K562 (cell line): ENCODE measurements around the gene KSR2. TPM values are rescaled to one million over a fixed set of nuclear protein-coding genes. Genes with fewer than 3 reads are reported as not detected.

Source experiments
- ATAC-seq: fragments of 200-7000 bp; cut with Tn5 transposase; 3 replicates; pipeline ENCODE4 v1.9.1; 2020; ENCODE audit warnings: moderate library complexity
- BruUV-seq: library from RNA; stranded (reverse); fragments of 400-500 nt; replicated peaks from 2 replicates; lab custom pipeline; 2021; lab: Mats Ljungman, UMichigan
- CTCF ChIA-PET: fragments of 300-600 bp; formaldehyde crosslinking; extraction: SDS; loops from one replicate; lab custom pipeline; 2021; ENCODE audit warnings: low intra/inter-chr PET ratio; lab: Yijun Ruan, JAX
- POLR2A ChIA-PET: fragments of 300-600, 350-650 bp; sonication (Branson Sonifier 250); formaldehyde crosslinking; extraction: SDS; loops from one replicate; lab custom pipeline; 2021; ENCODE audit warnings: antibody characterized with exemption, inconsistent platforms; lab: Yijun Ruan, JAX
- DNase-seq, 4 experiments: peaks; one replicate each; pipeline versions ENCODE4 v3.0.0 to v3.0.0-alpha.2; 2011 to 2018; ENCODE audit warnings: low spot score in 3 of 4, mixed read lengths in 3 of 4; ENCODE audit errors: extremely low read depth in 1 of 4
- FAIRE-seq: peaks from 2 replicates; lab custom pipeline; 2011; peaks lifted over from hg19 to GRCh38; lab: Jason Lieb, UNC
- H2AFZ ChIP-seq: 2 replicates; pipeline ENCODE4 v1.6.0; 2011; ENCODE audit warnings: low read depth, low read length, control low read depth, inconsistent platforms
- H3K27ac ChIP-seq: fragments of 200-600 bp; 3 replicates; pipeline ENCODE4 v1.8.0; 2011; ENCODE audit warnings: low read depth, mild to moderate bottlenecking, control low read depth, inconsistent platforms, low read length, moderate library complexity, mixed read lengths; ENCODE audit errors: extremely low read depth
- H3K27me3 ChIP-seq, 2 experiments: fragments of 300-600 bp in 1 of 2; 2 replicates in 1 of 2; 3 replicates in 1 of 2; pipeline versions ENCODE4 v1.6.0 to v1.8.0; 2011; ENCODE audit warnings: inconsistent platforms in 2 of 2, low read length in 2 of 2, mild to moderate bottlenecking in 1 of 2, mixed read lengths in 1 of 2, moderate library complexity in 1 of 2; ENCODE audit not compliant: control insufficient read depth in 2 of 2, insufficient read depth in 2 of 2
- H3K36me3 ChIP-seq: fragments of 300-600 bp; 3 replicates; pipeline ENCODE4 v1.8.0; 2011; ENCODE audit warnings: mild to moderate bottlenecking, low read length, inconsistent platforms; ENCODE audit not compliant: control insufficient read depth, insufficient read depth
- H3K4me1 ChIP-seq, 2 experiments: fragments of 200-600 bp in 1 of 2; replicated peaks in 1 of 2; 2 replicates in 1 of 2; 3 replicates in 1 of 2; pipeline versions ENCODE4 v1.5.1 to v1.8.0; 2011; ENCODE audit warnings: inconsistent platforms in 2 of 2, low read length in 2 of 2, mild to moderate bottlenecking in 1 of 2, mixed read lengths in 1 of 2, moderate library complexity in 1 of 2; ENCODE audit not compliant: control insufficient read depth in 2 of 2, insufficient read depth in 2 of 2
- H3K4me2 ChIP-seq: 2 replicates; pipeline ENCODE4 v1.6.1; 2011; ENCODE audit warnings: low read length, control low read depth, inconsistent platforms, mixed read lengths; ENCODE audit not compliant: insufficient read depth
- H3K4me3 ChIP-seq: fragments of 200-600 bp; sonication (generic), shearing (Covaris generic); 2 replicates; pipeline ENCODE4 v1.5.1; 2016; ENCODE audit warnings: control low read depth, inconsistent platforms
- H3K79me2 ChIP-seq: fragments of 200-600 bp; 3 replicates; pipeline ENCODE4 v1.8.0; 2011; ENCODE audit warnings: low read length, inconsistent platforms; ENCODE audit not compliant: control insufficient read depth, insufficient read depth
- H3K9ac ChIP-seq, 2 experiments: 2 replicates each; pipeline versions ENCODE4 v1.6.0 to v1.6.1; 2011; ENCODE audit warnings: low read depth in 2 of 2, low read length in 2 of 2, control low read depth in 1 of 2, inconsistent platforms in 1 of 2, mild to moderate bottlenecking in 1 of 2, mixed read lengths in 1 of 2; ENCODE audit not compliant: insufficient read depth in 1 of 2
- H3K9me1 ChIP-seq: one replicate; pipeline ENCODE4 v1.6.0; 2011; ENCODE audit warnings: inconsistent platforms, mild to moderate bottlenecking, low read length, moderate library complexity; ENCODE audit not compliant: control insufficient read depth, insufficient read depth
- H3K9me3 ChIP-seq: replicated peaks from 2 replicates; pipeline ENCODE4 v1.5.1; 2011; ENCODE audit warnings: low read depth, low read length, inconsistent platforms; ENCODE audit not compliant: control insufficient read depth, insufficient read depth
- H4K20me1 ChIP-seq: replicated peaks from 2 replicates; pipeline ENCODE4 v1.6.1; 2011; ENCODE audit warnings: low read length, inconsistent platforms, mixed read lengths; ENCODE audit not compliant: control insufficient read depth, insufficient read depth
- ELF2 ChIP-seq: fragments of 250-450 bp; sonication (Bioruptor Pico); IDR thresholded peaks from 2 replicates; pipeline ENCODE4 v1.5.0; 2021; ENCODE audit warnings: mild to moderate bottlenecking
- KAT2B ChIP-seq: IDR thresholded peaks from one replicate; pipeline ENCODE4 v1.6.1; 2012; ENCODE audit warnings: low read depth, mild to moderate bottlenecking, control low read depth, inconsistent platforms, low read length, moderate library complexity
- KDM4B ChIP-seq, 2 experiments: fragments of 450-650 bp in 1 of 2; sonication (generic) in 1 of 2; IDR thresholded peaks; 2 replicates each; pipeline ENCODE4 v1.6.1; 2016 to 2017; ENCODE audit warnings: borderline replicate concordance in 2 of 2, antibody characterized with exemption in 1 of 2, low read depth in 1 of 2, mild to moderate bottlenecking in 1 of 2
- RCOR1 ChIP-seq, 2 experiments: IDR thresholded peaks; 2 replicates each; pipeline ENCODE4 v1.6.1; 2012; ENCODE audit warnings: low read depth in 2 of 2, low read length in 2 of 2, borderline replicate concordance in 1 of 2, improper control_type of control experiment in 1 of 2
- RFX1 ChIP-seq: fragments of 450-650 bp; IDR thresholded peaks from 2 replicates; pipeline ENCODE4 v1.6.1; 2016; ENCODE audit warnings: mild to moderate bottlenecking, moderate library complexity
- THRA ChIP-seq: fragments of 450-650 bp; IDR thresholded peaks from 2 replicates; pipeline ENCODE4 v1.6.1; 2017; ENCODE audit warnings: mild to moderate bottlenecking, moderate library complexity
- ZBTB12 ChIP-seq: fragments of 250-450 bp; sonication (Bioruptor Pico); IDR thresholded peaks from 2 replicates; pipeline ENCODE4 v1.4.0; 2020
- ZKSCAN3 ChIP-seq: fragments of 250-450 bp; sonication (Bioruptor Pico); IDR thresholded peaks from 2 replicates; pipeline ENCODE4 v1.4.0; 2020
- ZNF124 ChIP-seq: sonication (generic); formaldehyde crosslinking; IDR thresholded peaks from 2 replicates; pipeline ENCODE4 v1.8.1; 2022; ENCODE audit warnings: missing genetic modification reagents
- WGBS: fragments of 100-300 bp; shearing (Covaris generic); methylation state at CpG from one replicate; pipeline ENCODE4 v1.1.6; 2016; ENCODE audit warnings: low coverage, mixed read lengths; ENCODE audit not compliant: insufficient coverage; ENCODE audit errors: missing lambda C conversion rate; 5-methylcytosine and 5-hydroxymethylcytosine counted together
- in situ Hi-C: fragments of 300-500 bp; cut with MboI; formaldehyde crosslinking; loops from 4 replicates; pipeline ENCODE4 v1.15.0; 2018; ENCODE audit warnings: inconsistent platforms, mixed read lengths
- intact Hi-C: fragments of 100-400 bp; cut with micrococcal nuclease; formaldehyde crosslinking; loops from 2 replicates; pipeline ENCODE4 v1.14.2; 2022
- polyA plus RNA-seq, 8 experiments: library from polyadenylated mRNA; depleted of rRNA in 4 of 8; stranded (reverse) in 5 of 8; unstranded in 3 of 8; fragments of >200 nt; fragmentation: Nextera tagmentation in 2 of 8; fragmentation: Illumina TruSeq in 1 of 8; extraction: Ambion mirVana in 2 of 8; extraction: Trizol in 1 of 8; gene quantifications; 2 replicates each; pipeline versions ENCODE4 v1.2.1 to v1.2.3, GENCODE V29; 2011 to 2014; ENCODE audit warnings: inconsistent platforms in 1 of 8, missing spikeins in 1 of 8
- total RNA-seq, 7 experiments: library from RNA; depleted of rRNA in 6 of 7; stranded (reverse); fragments of >200 nt in 6 of 7; fragmentation: Illumina TruSeq in 2 of 7; extraction: Trizol in 2 of 7; gene quantifications; 2 replicates each; pipeline versions ENCODE4 v1.2.1 to v1.2.3, GENCODE V29; 2011 to 2021; ENCODE audit warnings: low replicate concordance in 1 of 7
- TF ChIP-seq, protein P1 (sequence below), 2 experiments: IDR thresholded peaks; 2 replicates each; pipeline ENCODE4 v1.6.1; 2012; ENCODE audit warnings: improper control_type of control experiment in 2 of 2, low read depth in 2 of 2, low read length in 2 of 2, borderline replicate concordance in 1 of 2

Gene KSR2
- total and polyA plus RNA-seq, 9 of the 15 experiments (the other 6 are each of a cell fraction or from before 2014, with no cell fraction given) = not detected

DNA sequence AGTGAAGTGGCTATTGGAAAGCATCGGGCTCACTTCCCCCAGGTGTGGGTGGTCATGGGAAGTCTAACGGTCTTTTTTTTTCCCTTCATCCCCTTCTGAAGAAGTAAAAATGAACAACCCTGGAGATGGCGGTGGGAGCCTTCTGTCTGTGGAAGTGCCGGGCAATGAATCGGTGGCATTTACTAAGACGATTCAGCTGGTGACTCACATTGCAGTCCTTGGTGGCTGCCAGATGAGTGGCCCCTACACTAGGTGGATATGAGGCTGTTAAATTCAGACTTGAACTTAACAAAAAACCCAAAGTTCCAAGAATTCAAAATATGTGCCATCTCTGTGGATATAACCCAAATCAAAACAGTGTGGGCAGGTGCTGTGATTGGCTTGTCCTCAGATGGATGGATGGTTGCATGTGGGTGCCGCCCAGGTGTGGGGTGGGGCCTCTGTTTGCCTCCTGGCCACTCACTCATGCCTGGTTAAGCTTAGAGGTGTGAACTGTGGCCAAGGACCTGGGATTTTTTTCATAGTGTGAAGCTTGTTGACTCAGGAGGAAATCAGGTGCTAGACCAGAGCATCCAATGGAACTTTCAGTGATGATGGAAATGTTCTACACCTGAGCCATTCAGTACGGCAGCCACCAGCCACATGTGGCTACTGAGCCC is 430.6 kb downstream of the KSR2 start:
- Histone ChIP-seq H3K9me3 (no peaks in the 10 kb centered on the region), H3K4me3 (no peak overlapping the region), H3K9ac (no peak overlapping the region), H3K4me1 (no peaks in the 10 kb centered on the region), H2AFZ (no peak overlapping the region), H3K27ac (no peak overlapping the region), H3K27me3 (peaks cover 0 to 4% of the 10 kb centered on the region in 2 experiments; a peak in 1 of 5 replicates), H3K79me2 (no peaks in the 10 kb centered on the region), H4K20me1 (no peaks in the 10 kb centered on the region), H3K9me1 (no peaks in the 10 kb centered on the region), H3K36me3 (no peaks in the 10 kb centered on the region), H3K4me2 (no peak overlapping the region)
- TF ChIP-seq ZKSCAN3 (CRISPR knock-in tag) = no peak
- intact Hi-C loops = no loop called here
- ChIA-PET POLR2A (interaction anchor here (1.3 kb wide), 1 partner anchor 14 kb away, joined by 3 read pairs; no protein-coding TSS in a partner anchor), CTCF (no interaction called here)
- FAIRE-seq (no peak), ATAC-seq (no peak), DNase-seq (no peak)
- WGBS = 0% methylated on average over 8 of the region's 8 CpGs
- in situ Hi-C loops = no loop called here
- no TSS peak for BruUV-seq

DNA sequence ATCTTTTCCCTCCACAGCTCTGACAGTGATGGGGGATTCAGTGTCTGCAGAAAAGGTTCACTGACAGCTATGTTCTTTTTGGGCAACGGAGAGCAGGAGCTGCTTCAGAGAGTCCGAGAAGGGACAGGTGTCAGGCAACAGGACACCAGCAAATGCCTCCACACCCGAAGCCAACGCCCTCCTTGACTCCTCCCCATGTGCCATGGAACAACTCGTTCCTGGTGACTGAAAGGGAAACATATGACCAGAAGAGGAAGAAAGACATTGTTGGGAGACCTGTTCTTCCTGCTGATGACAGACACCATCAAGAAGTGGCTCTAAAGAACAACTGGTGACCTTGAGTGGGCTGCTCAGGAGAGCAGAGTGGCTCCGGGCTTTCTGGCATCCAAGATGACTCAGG is 435.1 kb downstream of the KSR2 start:
- no TSS peak for BruUV-seq
- H3K79me2 ChIP-seq = no peaks in the 10 kb centered on the region
- no peaks in the 10 kb centered on the region for H3K4me1 ChIP-seq
- ATAC-seq (no peak), FAIRE-seq (no peak), DNase-seq (no peak)
- ChIA-PET CTCF (no interaction called here), POLR2A (interaction anchor here (0.7 to 1.3 kb wide), 2 partner anchors 8 to 176 kb away, joined by 3 read pairs; no protein-coding TSS in a partner anchor)
- no peak overlapping the region for H3K27ac ChIP-seq
- no peak overlapping the region for H3K4me2 ChIP-seq
- H3K9me3 ChIP-seq = no peaks in the 10 kb centered on the region
- no peak overlapping the region for H2AFZ ChIP-seq
- intact Hi-C loops = no loop called here
- no peak overlapping the region for H3K4me3 ChIP-seq
- no peak overlapping the region for H3K9ac ChIP-seq
- no peaks in the 10 kb centered on the region for H3K36me3 ChIP-seq
- H3K9me1 ChIP-seq = no peaks in the 10 kb centered on the region
- H4K20me1 ChIP-seq = no peaks in the 10 kb centered on the region
- in situ Hi-C loops = no loop called here
- WGBS = 5% methylated on average over 6 of the region's 6 CpGs
- H3K27me3 ChIP-seq = no peaks in the 10 kb centered on the region
- no peak for TF ChIP-seq KDM4B (IDR thresholded peaks at IDR 0.05; ENCODE audit: borderline replicate concordance in 2 of 2, low read depth in 1 of 2)
- no peak for TF ChIP-seq ELF2 (CRISPR knock-in tag)
- no peak for TF ChIP-seq RCOR1 (IDR thresholded peaks at IDR 0.05; ENCODE audit: borderline replicate concordance in 1 of 2, low read depth in 2 of 2, low read length in 2 of 2)
- TF ChIP-seq KAT2B = no peak
- TF ChIP-seq, protein P1, sequence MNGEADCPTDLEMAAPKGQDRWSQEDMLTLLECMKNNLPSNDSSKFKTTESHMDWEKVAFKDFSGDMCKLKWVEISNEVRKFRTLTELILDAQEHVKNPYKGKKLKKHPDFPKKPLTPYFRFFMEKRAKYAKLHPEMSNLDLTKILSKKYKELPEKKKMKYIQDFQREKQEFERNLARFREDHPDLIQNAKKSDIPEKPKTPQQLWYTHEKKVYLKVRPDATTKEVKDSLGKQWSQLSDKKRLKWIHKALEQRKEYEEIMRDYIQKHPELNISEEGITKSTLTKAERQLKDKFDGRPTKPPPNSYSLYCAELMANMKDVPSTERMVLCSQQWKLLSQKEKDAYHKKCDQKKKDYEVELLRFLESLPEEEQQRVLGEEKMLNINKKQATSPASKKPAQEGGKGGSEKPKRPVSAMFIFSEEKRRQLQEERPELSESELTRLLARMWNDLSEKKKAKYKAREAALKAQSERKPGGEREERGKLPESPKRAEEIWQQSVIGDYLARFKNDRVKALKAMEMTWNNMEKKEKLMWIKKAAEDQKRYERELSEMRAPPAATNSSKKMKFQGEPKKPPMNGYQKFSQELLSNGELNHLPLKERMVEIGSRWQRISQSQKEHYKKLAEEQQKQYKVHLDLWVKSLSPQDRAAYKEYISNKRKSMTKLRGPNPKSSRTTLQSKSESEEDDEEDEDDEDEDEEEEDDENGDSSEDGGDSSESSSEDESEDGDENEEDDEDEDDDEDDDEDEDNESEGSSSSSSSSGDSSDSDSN (IDR thresholded peaks at IDR 0.05; ENCODE audit: borderline replicate concordance in 1 of 2, low read depth in 2 of 2, low read length in 2 of 2) = no peak
- no peak for TF ChIP-seq ZNF124 (CRISPR knock-in tag)
- TF ChIP-seq THRA = no peak
- TF ChIP-seq ZBTB12 (CRISPR knock-in tag) = no peak
- no peak for TF ChIP-seq RFX1
